Neural progenitor cell (in vitro differentiated cells): Measurements from ENCODE around the gene KIF26B. TPM values are rescaled to one million over a fixed set of nuclear protein-coding genes. Genes with fewer than 3 reads are reported as not detected.
A peak's percentile ranks its signal among the peaks of the same experiment; 100 is the strongest.
"Not testable (repeated sequence)": the region's sequence is repeated elsewhere in the genome, so short reads cannot be mapped to it uniquely, and the experiment has no call there.

Experiments
- DNase-seq: peaks from one replicate; pipeline ENCODE4 v3.0.0-alpha.2; 2016; ENCODE audit warnings: low spot score
- H2AFZ ChIP-seq: fragments of 200-600 bp; sonication (generic); replicated peaks from 2 replicates; pipeline ENCODE4 v1.6.1; 2016; ENCODE audit warnings: antibody characterized with exemption
- H3F3A ChIP-seq: fragments of 200-600 bp; sonication (generic); 2 replicates; pipeline ENCODE4 v1.6.1; 2016; ENCODE audit warnings: antibody characterized with exemption, low read depth
- H3K27ac ChIP-seq: fragments of 200-600 bp; sonication (generic); 2 replicates; pipeline ENCODE4 v1.5.1; 2016; ENCODE audit warnings: mild to moderate bottlenecking
- H3K27me3 ChIP-seq: fragments of 200-600 bp; sonication (generic); 2 replicates; pipeline ENCODE4 v1.6.1; 2016; ENCODE audit warnings: mild to moderate bottlenecking, moderate library complexity
- H3K36me3 ChIP-seq: fragments of 200-600 bp; sonication (generic); 2 replicates; pipeline ENCODE4 v1.5.1; 2016
- H3K4me1 ChIP-seq: fragments of 200-600 bp; sonication (generic); 2 replicates; pipeline ENCODE4 v1.6.1; 2016; ENCODE audit warnings: mixed run types
- H3K4me2 ChIP-seq: fragments of 200-600 bp; sonication (generic); 2 replicates; pipeline ENCODE4 v1.6.1; 2016
- H3K4me3 ChIP-seq: fragments of 200-600 bp; sonication (generic); 2 replicates; pipeline ENCODE4 v1.5.1; 2016
- H3K79me2 ChIP-seq: fragments of 200-600 bp; sonication (generic); 2 replicates; pipeline ENCODE4 v1.6.1; 2016; ENCODE audit warnings: low read depth
- H3K9ac ChIP-seq: fragments of 200-600 bp; sonication (generic); 2 replicates; pipeline ENCODE4 v1.6.1; 2016
- H3K9me3 ChIP-seq: fragments of 200-600 bp; sonication (generic); 2 replicates; pipeline ENCODE4 v1.5.1; 2016; ENCODE audit warnings: low read depth
- H4K20me1 ChIP-seq: fragments of 200-600 bp; sonication (generic); 2 replicates; pipeline ENCODE4 v1.6.1; 2016; ENCODE audit warnings: low read depth
- H3K27ac Mint-ChIP-seq: 3 replicates; pipeline ENCODE4 v1.8.0; 2021; ENCODE audit warnings: mixed read lengths
- H3K27me3 Mint-ChIP-seq: 2 replicates; pipeline ENCODE4 v1.8.0; 2022; ENCODE audit warnings: low read depth, mild to moderate bottlenecking, inconsistent platforms, moderate library complexity, mixed read lengths; ENCODE audit not compliant: insufficient read depth
- H3K36me3 Mint-ChIP-seq: 3 replicates; pipeline ENCODE4 v1.8.0; 2021; ENCODE audit warnings: mixed read lengths
- H3K4me1 Mint-ChIP-seq: 3 replicates; pipeline ENCODE4 v1.8.0; 2021; ENCODE audit warnings: mixed read lengths
- H3K4me3 Mint-ChIP-seq: 3 replicates; pipeline ENCODE4 v1.8.0; 2021; ENCODE audit warnings: mild to moderate bottlenecking, moderate library complexity, mixed read lengths
- H3K9me3 Mint-ChIP-seq: 3 replicates; pipeline ENCODE4 v1.8.0; 2020; ENCODE audit warnings: mixed read lengths
- EZH2 ChIP-seq: fragments of 200-600 bp; sonication (generic); IDR thresholded peaks from 2 replicates; pipeline ENCODE4 v1.6.1; 2017; ENCODE audit warnings: antibody characterized with exemption, mild to moderate bottlenecking, moderate library complexity
- EZH2phosphoT487 ChIP-seq: fragments of 200-600 bp; sonication (generic); IDR thresholded peaks from 2 replicates; pipeline ENCODE4 v1.6.1; 2017; ENCODE audit warnings: antibody characterized with exemption
- total RNA-seq: library from RNA; depleted of rRNA; stranded (reverse); fragments of >200 nt; gene quantifications from 2 replicates; pipeline ENCODE4 v1.2.3, GENCODE V29; 2015; ENCODE audit warnings: low replicate concordance
- TF ChIP-seq, protein P1 (sequence below): fragments of 200-600 bp; sonication (generic); IDR thresholded peaks from 2 replicates; pipeline ENCODE4 v1.5.1; 2017; ENCODE audit warnings: antibody characterized with exemption, mild to moderate bottlenecking

KIF26B gene
- total RNA-seq, 1 donor from 2014 or later, result 0.47 TPM

DNA sequence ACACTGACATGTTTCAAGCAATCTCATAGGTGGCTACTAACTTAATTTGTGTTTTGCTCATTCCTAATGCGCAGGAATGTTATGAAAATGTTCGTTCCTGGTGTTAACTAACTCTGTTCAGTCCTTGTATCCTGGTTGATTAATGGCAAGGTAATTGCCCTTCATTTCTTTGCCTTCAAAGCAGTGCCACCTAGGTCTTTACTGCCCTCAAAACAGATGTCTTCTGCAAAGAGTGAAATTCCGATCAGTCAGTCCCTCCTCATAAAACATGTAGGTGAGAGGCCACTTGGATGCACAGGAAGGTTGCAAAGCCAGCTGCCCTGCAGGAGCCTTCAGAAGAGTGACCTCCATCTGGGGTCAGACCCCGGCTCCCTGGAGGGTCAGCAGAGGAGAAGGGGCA, 179.4 kb downstream of the KIF26B start:
- Histone ChIP-seq H3K4me2 (no peak overlapping the region), H3K27ac (no peak overlapping the region)
- peaks cover 4% of the 10 kb centered on the region for H3K27me3 Mint-ChIP-seq

DNA sequence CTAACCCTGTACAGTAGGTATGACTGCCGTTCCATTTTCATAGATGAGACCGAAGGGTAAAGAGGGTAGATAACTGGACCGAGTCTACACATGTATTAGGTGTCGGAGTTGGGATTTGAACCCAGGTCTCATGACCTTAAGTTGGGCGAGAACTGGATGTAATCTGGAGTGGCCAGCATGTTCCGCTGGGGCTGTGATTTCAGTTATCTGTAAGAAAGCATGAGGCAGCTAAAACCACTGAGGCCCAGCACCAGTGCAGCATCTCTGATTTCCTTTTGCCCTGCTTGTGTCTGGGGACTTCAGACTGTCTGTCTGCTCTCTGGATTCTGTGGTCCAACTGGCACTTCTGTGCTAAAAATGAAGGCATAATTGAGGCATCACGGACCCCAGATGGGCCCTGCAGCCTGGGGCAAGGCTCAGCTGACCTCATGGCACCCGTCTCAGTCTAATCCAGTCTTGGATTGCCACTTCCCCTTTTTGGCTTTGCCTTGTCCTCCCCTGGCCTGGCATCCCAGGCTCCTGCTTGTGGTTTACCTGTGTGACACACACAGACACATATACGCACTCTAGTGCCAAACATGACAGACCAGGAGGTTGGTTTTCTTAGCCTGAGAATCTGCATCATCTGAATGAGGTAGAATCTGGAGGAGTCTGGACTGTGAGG, 180.2 kb downstream of the KIF26B start:
- no peak for TF ChIP-seq EZH2phosphoT487
- TF ChIP-seq, protein P1, sequence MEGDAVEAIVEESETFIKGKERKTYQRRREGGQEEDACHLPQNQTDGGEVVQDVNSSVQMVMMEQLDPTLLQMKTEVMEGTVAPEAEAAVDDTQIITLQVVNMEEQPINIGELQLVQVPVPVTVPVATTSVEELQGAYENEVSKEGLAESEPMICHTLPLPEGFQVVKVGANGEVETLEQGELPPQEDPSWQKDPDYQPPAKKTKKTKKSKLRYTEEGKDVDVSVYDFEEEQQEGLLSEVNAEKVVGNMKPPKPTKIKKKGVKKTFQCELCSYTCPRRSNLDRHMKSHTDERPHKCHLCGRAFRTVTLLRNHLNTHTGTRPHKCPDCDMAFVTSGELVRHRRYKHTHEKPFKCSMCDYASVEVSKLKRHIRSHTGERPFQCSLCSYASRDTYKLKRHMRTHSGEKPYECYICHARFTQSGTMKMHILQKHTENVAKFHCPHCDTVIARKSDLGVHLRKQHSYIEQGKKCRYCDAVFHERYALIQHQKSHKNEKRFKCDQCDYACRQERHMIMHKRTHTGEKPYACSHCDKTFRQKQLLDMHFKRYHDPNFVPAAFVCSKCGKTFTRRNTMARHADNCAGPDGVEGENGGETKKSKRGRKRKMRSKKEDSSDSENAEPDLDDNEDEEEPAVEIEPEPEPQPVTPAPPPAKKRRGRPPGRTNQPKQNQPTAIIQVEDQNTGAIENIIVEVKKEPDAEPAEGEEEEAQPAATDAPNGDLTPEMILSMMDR, result no peak
- TF ChIP-seq EZH2, result no peak
- H3F3A ChIP-seq, result no peaks in the 10 kb centered on the region
- peak overlapping the region; percentile 72 for H3K27ac Mint-ChIP-seq
- no peaks in the 10 kb centered on the region for H4K20me1 ChIP-seq
- no peak overlapping the region for H3K4me2 ChIP-seq
- peaks cover 9% of the 10 kb centered on the region for H3K27me3 ChIP-seq
- no peak overlapping the region for H2AFZ ChIP-seq
- peaks cover 18% of the 10 kb centered on the region for H3K4me1 Mint-ChIP-seq
- H3K4me1 ChIP-seq, result no peaks in the 10 kb centered on the region
- no peak overlapping the region for H3K9ac ChIP-seq
- H3K27ac ChIP-seq, result no peak overlapping the region
- no peak overlapping the region for H3K4me3 Mint-ChIP-seq
- no peaks in the 10 kb centered on the region for H3K36me3 ChIP-seq
- no peak for DNase-seq
- H3K27me3 Mint-ChIP-seq, result peaks cover 4% of the 10 kb centered on the region
- H3K79me2 ChIP-seq, result no peaks in the 10 kb centered on the region
- H3K9me3 ChIP-seq, result no peaks in the 10 kb centered on the region
- no peak overlapping the region for H3K4me3 ChIP-seq
- H3K36me3 Mint-ChIP-seq, result peaks cover 3% of the 10 kb centered on the region
- H3K9me3 Mint-ChIP-seq, result no peaks in the 10 kb centered on the region

More for the DNA sequence above, 179.4 kb downstream of the KIF26B start:
- Histone ChIP-seq H2AFZ (no peak overlapping the region), H3K4me1 (no peaks in the 10 kb centered on the region), H3K27me3 (peaks cover 9% of the 10 kb centered on the region), H4K20me1 (no peaks in the 10 kb centered on the region), H3K9ac (no peak overlapping the region), H3K4me3 (no peak overlapping the region), H3K79me2 (no peaks in the 10 kb centered on the region), H3F3A (no peaks in the 10 kb centered on the region), H3K9me3 (no peaks in the 10 kb centered on the region), H3K36me3 (no peaks in the 10 kb centered on the region)
- no peak for DNase-seq
- H3K4me3 Mint-ChIP-seq, result no peak overlapping the region
- H3K27ac Mint-ChIP-seq, result no peak overlapping the region
- no peaks in the 10 kb centered on the region for H3K9me3 Mint-ChIP-seq
- H3K36me3 Mint-ChIP-seq, result peaks cover 3% of the 10 kb centered on the region
- TF ChIP-seq, protein P1, result no peak
- TF ChIP-seq EZH2phosphoT487, result no peak
- no peak for TF ChIP-seq EZH2
- peaks cover 20% of the 10 kb centered on the region for H3K4me1 Mint-ChIP-seq

DNA sequence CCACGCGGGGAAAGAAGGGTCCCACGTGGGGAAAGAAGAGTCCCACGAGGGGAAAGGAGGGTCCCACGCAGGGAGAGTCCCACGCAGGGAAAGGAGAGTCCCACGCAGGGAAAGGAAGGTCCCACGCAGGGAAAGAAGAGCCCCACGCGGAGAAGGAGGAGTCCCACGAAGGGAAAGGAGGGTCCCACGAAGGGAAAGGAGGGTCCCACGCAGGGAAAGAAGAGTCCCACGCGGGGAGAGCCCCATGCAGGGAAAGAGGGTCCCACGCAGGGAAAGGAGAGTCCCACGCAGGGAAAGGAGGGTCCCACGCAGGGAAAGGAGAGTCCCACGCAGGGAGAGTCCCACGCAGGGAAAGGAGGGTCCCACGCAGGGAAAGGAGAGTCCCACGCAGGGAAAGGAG, 180.9 kb downstream of the KIF26B start:
- H3K9ac ChIP-seq, H3K27me3 Mint-ChIP-seq, H3K9me3 Mint-ChIP-seq, H2AFZ ChIP-seq, H3K79me2 ChIP-seq, H3K9me3 ChIP-seq, H3K36me3 Mint-ChIP-seq, H3K4me1 ChIP-seq, H3K27ac ChIP-seq, DNase-seq, H3K4me2 ChIP-seq, H3K4me3 Mint-ChIP-seq, H3K27ac Mint-ChIP-seq, H4K20me1 ChIP-seq, H3F3A ChIP-seq, H3K27me3 ChIP-seq, H3K4me3 ChIP-seq, H3K36me3 ChIP-seq: not testable (repeated sequence)
- H3K4me1 Mint-ChIP-seq, result peaks cover 18% of the 10 kb centered on the region

DNA sequence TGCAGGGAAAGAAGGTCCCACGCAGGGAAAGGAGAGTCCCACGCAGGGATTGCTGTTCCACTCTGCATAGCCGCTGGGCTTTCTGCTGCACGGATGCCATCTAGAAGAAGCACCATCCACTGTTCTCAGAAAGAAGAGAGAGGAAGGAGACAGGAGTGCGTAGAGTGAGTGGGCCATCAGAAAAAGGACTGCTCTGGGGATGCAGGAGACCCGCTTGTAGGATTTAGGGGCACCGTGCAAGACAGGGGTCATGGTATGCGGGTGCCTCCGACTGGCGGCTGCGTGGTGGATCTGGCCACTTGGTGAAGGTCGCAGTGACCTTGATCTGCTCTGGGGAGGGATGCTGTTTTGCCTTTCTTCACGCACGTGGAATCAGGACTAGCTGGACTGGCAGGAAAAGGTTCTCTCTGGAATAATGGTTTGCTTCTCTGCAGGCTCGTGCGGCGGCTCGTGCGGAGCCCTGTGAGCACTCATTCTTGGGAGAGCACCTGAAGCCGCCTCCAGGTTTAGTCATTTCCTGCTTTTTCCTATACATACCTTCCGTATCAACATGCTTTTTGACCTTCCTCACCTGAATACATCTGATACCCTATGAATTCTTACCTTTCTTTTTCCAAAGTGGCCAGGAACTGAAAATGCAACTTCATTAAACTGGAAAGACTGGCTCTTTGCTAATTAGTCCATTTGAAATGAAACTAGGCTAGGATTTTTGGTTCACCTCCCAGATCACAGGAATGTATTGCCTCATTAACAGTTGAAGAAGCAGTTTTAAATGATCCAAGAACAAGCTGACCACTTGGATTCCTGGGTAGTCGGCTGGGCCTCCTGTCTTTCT, 181.6 kb downstream of the KIF26B start:
- H3K36me3 ChIP-seq, result no peaks in the 10 kb centered on the region
- H3K27me3 ChIP-seq, result peaks cover 9% of the 10 kb centered on the region
- no peak overlapping the region for H3K9ac ChIP-seq
- Mint-ChIP-seq H3K4me3 (no peak overlapping the region), H3K4me1 (peaks cover 20% of the 10 kb centered on the region), H3K9me3 (no peaks in the 10 kb centered on the region), H3K36me3 (peaks cover 1% of the 10 kb centered on the region), H3K27me3 (peaks cover 2% of the 10 kb centered on the region), H3K27ac (no peak overlapping the region)
- no peak overlapping the region for H3K4me2 ChIP-seq
- no peak overlapping the region for H3K27ac ChIP-seq
- no peaks in the 10 kb centered on the region for H3K4me1 ChIP-seq
- H3F3A ChIP-seq, result no peaks in the 10 kb centered on the region
- TF ChIP-seq EZH2phosphoT487 (no peak), EZH2 (no peak)
- TF ChIP-seq, protein P1, result no peak
- H2AFZ ChIP-seq, result no peak overlapping the region
- no peak overlapping the region for H3K4me3 ChIP-seq
- H3K9me3 ChIP-seq, result no peaks in the 10 kb centered on the region
- no peak for DNase-seq
- H4K20me1 ChIP-seq, result no peaks in the 10 kb centered on the region
- no peaks in the 10 kb centered on the region for H3K79me2 ChIP-seq

- H3K27ac Mint-ChIP-seq, H3F3A ChIP-seq, H3K9ac ChIP-seq, H3K4me3 ChIP-seq, H3K36me3 ChIP-seq, H3K27me3 ChIP-seq, H2AFZ ChIP-seq, H3K4me3 Mint-ChIP-seq, H3K27ac ChIP-seq, H3K27me3 Mint-ChIP-seq, H3K4me2 ChIP-seq, H3K36me3 Mint-ChIP-seq, H4K20me1 ChIP-seq, H3K9me3 Mint-ChIP-seq, DNase-seq, H3K79me2 ChIP-seq, H3K4me1 ChIP-seq, H3K9me3 ChIP-seq: not testable (repeated sequence)
- peaks cover 23% of the 10 kb centered on the region for H3K4me1 Mint-ChIP-seq
Measured at GRCh38 chr1:245336984-245337355, 182.2 kb downstream of the KIF26B start.
